H1 (cell line): ENCODE data around the gene GNG8. TPM values are rescaled to one million over a fixed set of nuclear protein-coding genes. Genes with fewer than 3 reads are reported as not detected.

Experiments
- CTCF ChIA-PET: fragments of 300-600 bp; sonication (Branson Sonifier 250); formaldehyde crosslinking; loops from one replicate; lab custom pipeline; 2021; ENCODE audit not compliant: partially characterized antibody; lab: Charles Lee
- POLR2A ChIA-PET: fragments of 300-600 bp; sonication (Branson Sonifier 250); formaldehyde crosslinking; loops from one replicate; lab custom pipeline; 2021; ENCODE audit warnings: inconsistent platforms; ENCODE audit not compliant: partially characterized antibody; lab: Charles Lee
- DNase-seq, 2 experiments: peaks; one replicate each; pipeline versions ENCODE4 v3.0.0 to v3.0.0-alpha.2; 2010 to 2022; ENCODE audit warnings: low spot score in 2 of 2, low read depth in 1 of 2, mixed read lengths in 1 of 2
- FAIRE-seq: peaks from 2 replicates; lab custom pipeline; 2011; peaks lifted over from hg19 to GRCh38; lab: Jason Lieb, UNC
- H2AFZ ChIP-seq: 2 replicates; pipeline ENCODE4 v1.8.1; 2012; ENCODE audit warnings: low read length, inconsistent platforms
- H2AK5ac ChIP-seq: 2 replicates; pipeline ENCODE4 v1.6.1; 2013; ENCODE audit warnings: low read depth, low read length
- H2BK120ac ChIP-seq: replicated peaks from 2 replicates; pipeline ENCODE3; 2013; ENCODE audit warnings: low read depth, low read length, inconsistent platforms
- H2BK12ac ChIP-seq: 2 replicates; pipeline ENCODE4 v1.6.1; 2013; ENCODE audit warnings: low read depth, low read length
- H2BK15ac ChIP-seq: 2 replicates; pipeline ENCODE4 v1.6.1; 2013; ENCODE audit warnings: low read length
- H2BK20ac ChIP-seq: 2 replicates; pipeline ENCODE4 v1.6.1; 2013; ENCODE audit warnings: low read length
- H2BK5ac ChIP-seq: 2 replicates; pipeline ENCODE4 v1.6.1; 2013; ENCODE audit warnings: low read depth, low read length
- H3K14ac ChIP-seq: 2 replicates; pipeline ENCODE4 v1.6.1; 2013; ENCODE audit warnings: inconsistent platforms; ENCODE audit not compliant: insufficient read length
- H3K18ac ChIP-seq: 2 replicates; pipeline ENCODE4 v1.6.1; 2013; ENCODE audit warnings: low read length; ENCODE audit errors: extremely low read depth
- H3K23ac ChIP-seq: 2 replicates; pipeline ENCODE4 v1.6.1; 2013; ENCODE audit warnings: inconsistent platforms; ENCODE audit not compliant: insufficient read length
- H3K23me2 ChIP-seq: 2 replicates; pipeline ENCODE4 v1.6.1; 2013; ENCODE audit warnings: low read depth, low read length
- H3K27ac ChIP-seq: 2 replicates; pipeline ENCODE4 v1.6.1; 2011; ENCODE audit warnings: low read depth, low read length, inconsistent platforms
- H3K27me3 ChIP-seq, 4 experiments: replicated peaks in 1 of 4; 1 replicate in 1 of 4; 2 replicates in 3 of 4; pipeline versions ENCODE4 v1.6.1 to v1.8.1; 2011 to 2013; ENCODE audit warnings: low read length in 3 of 4, mild to moderate bottlenecking in 3 of 4, inconsistent platforms in 2 of 4, mixed read lengths in 2 of 4, moderate library complexity in 1 of 4; ENCODE audit not compliant: control insufficient read depth in 3 of 4, insufficient read depth in 3 of 4; ENCODE audit errors: extremely low read depth in 1 of 4
- H3K36me3 ChIP-seq, 4 experiments: 2 replicates each; pipeline versions ENCODE4 v1.6.1 to v1.8.1; 2011 to 2013; ENCODE audit warnings: mild to moderate bottlenecking in 4 of 4, low read length in 3 of 4, moderate library complexity in 2 of 4, control low read depth in 1 of 4, inconsistent platforms in 1 of 4; ENCODE audit not compliant: insufficient read depth in 4 of 4, control insufficient read depth in 2 of 4
- H3K4ac ChIP-seq: replicated peaks from 2 replicates; pipeline ENCODE3; 2013; ENCODE audit warnings: low read length, low read depth, mixed read lengths, inconsistent platforms; ENCODE audit not compliant: insufficient read length
- H3K4me1 ChIP-seq, 4 experiments: replicated peaks in 1 of 4; 1 replicate in 1 of 4; 2 replicates in 3 of 4; pipeline versions ENCODE4 v1.6.1 to v1.8.1; 2011 to 2013; ENCODE audit warnings: low read length in 3 of 4, inconsistent platforms in 2 of 4, mixed read lengths in 1 of 4; ENCODE audit not compliant: insufficient read depth in 4 of 4, control insufficient read depth in 3 of 4
- H3K4me2 ChIP-seq, 2 experiments: 2 replicates each; pipeline versions ENCODE4 v1.6.1 to v1.8.1; 2011 to 2013; ENCODE audit warnings: low read depth in 2 of 2, low read length in 2 of 2, control low read depth in 1 of 2, inconsistent platforms in 1 of 2, mild to moderate bottlenecking in 1 of 2; ENCODE audit not compliant: insufficient read depth in 1 of 2
- H3K4me3 ChIP-seq, 4 experiments: fragments of 200-600, 300-600 bp in 1 of 4; sonication (generic), shearing (Covaris generic), sonication (Bioruptor Twin) in 1 of 4; 2 replicates each; pipeline versions ENCODE4 v1.5.1 to v1.8.1; 2011 to 2016; ENCODE audit warnings: low read length in 4 of 4, low read depth in 3 of 4, control low read depth in 2 of 4, inconsistent platforms in 2 of 4, mild to moderate bottlenecking in 2 of 4, mixed read lengths in 1 of 4, moderate library complexity in 1 of 4; ENCODE audit not compliant: insufficient read depth in 2 of 4; ENCODE audit errors: extremely low read depth in 1 of 4
- H3K56ac ChIP-seq: replicated peaks from 2 replicates; pipeline ENCODE3; 2013; ENCODE audit warnings: low read depth, mild to moderate bottlenecking, mixed read lengths, low read length, inconsistent platforms; ENCODE audit not compliant: insufficient read length
- H3K79me1 ChIP-seq: 2 replicates; pipeline ENCODE4 v1.6.1; 2013; ENCODE audit warnings: low read depth, low read length, control low read depth
- H3K79me2 ChIP-seq, 2 experiments: 2 replicates each; pipeline versions ENCODE4 v1.6.1 to v1.8.1; 2012 to 2013; ENCODE audit warnings: low read length in 2 of 2, mild to moderate bottlenecking in 2 of 2, inconsistent platforms in 1 of 2; ENCODE audit not compliant: insufficient read depth in 2 of 2, control insufficient read depth in 1 of 2
- H3K9ac ChIP-seq, 4 experiments: replicated peaks in 1 of 4; 1 replicate in 1 of 4; 2 replicates in 3 of 4; pipeline versions ENCODE4 v1.6.1 to v1.8.1; 2011 to 2013; ENCODE audit warnings: low read depth in 3 of 4, low read length in 3 of 4, control low read depth in 2 of 4, mild to moderate bottlenecking in 2 of 4, moderate library complexity in 2 of 4, inconsistent platforms in 1 of 4; ENCODE audit errors: extremely low read depth in 1 of 4
- H3K9me3 ChIP-seq, 2 experiments: 2 replicates each; pipeline versions ENCODE4 v1.6.1 to v1.8.1; 2012 to 2013; ENCODE audit warnings: mild to moderate bottlenecking in 2 of 2, moderate library complexity in 2 of 2, control low read depth in 1 of 2, inconsistent platforms in 1 of 2, low read depth in 1 of 2, low read length in 1 of 2, mixed read lengths in 1 of 2; ENCODE audit not compliant: insufficient read depth in 2 of 2
- H4K20me1 ChIP-seq, 2 experiments: replicated peaks in 1 of 2; 2 replicates each; pipeline versions ENCODE3 to v1.8.1; 2011 to 2013; ENCODE audit warnings: inconsistent platforms in 2 of 2, low read length in 2 of 2, mild to moderate bottlenecking in 1 of 2; ENCODE audit not compliant: insufficient read depth in 2 of 2, control insufficient read depth in 1 of 2
- H4K5ac ChIP-seq: 2 replicates; pipeline ENCODE4 v1.6.1; 2013; ENCODE audit warnings: low read length, low read depth, mixed read lengths, inconsistent platforms; ENCODE audit not compliant: insufficient read length
- H4K8ac ChIP-seq: 2 replicates; pipeline ENCODE4 v1.8.0; 2013; ENCODE audit warnings: mild to moderate bottlenecking, moderate library complexity, low read length, inconsistent platforms; ENCODE audit not compliant: insufficient read depth; ENCODE audit errors: extremely low read depth
- H4K91ac ChIP-seq: replicated peaks from 2 replicates; pipeline ENCODE3; 2013; ENCODE audit warnings: low read length, mixed read lengths, inconsistent platforms; ENCODE audit not compliant: insufficient read length
- CTBP2 ChIP-seq: IDR thresholded peaks from 2 replicates; pipeline ENCODE4 v1.7.0; 2011; ENCODE audit warnings: borderline replicate concordance, mild to moderate bottlenecking, moderate library complexity, mixed read lengths, low read length; ENCODE audit not compliant: insufficient read depth, insufficient read length
- EZH2 ChIP-seq: fragments of 200-600 bp; sonication (generic); IDR thresholded peaks from 2 replicates; pipeline ENCODE4 v1.7.1; 2012; ENCODE audit warnings: low read depth, mild to moderate bottlenecking, moderate library complexity, low read length, inconsistent platforms; ENCODE audit not compliant: severe bottlenecking
- HDAC2 ChIP-seq, 2 experiments: fragments of 300-600 bp in 1 of 2; sonication (generic) in 1 of 2; IDR thresholded peaks; 2 replicates each; pipeline ENCODE4 v1.6.1; 2011 to 2012; ENCODE audit warnings: low read depth in 2 of 2, low read length in 2 of 2, mild to moderate bottlenecking in 2 of 2, moderate library complexity in 2 of 2, borderline replicate concordance in 1 of 2, inconsistent platforms in 1 of 2
- KDM4A ChIP-seq: IDR thresholded peaks from one replicate; pipeline ENCODE4 v1.7.1; 2012; ENCODE audit warnings: low read depth, mild to moderate bottlenecking, moderate library complexity, low read length, inconsistent platforms; ENCODE audit not compliant: severe bottlenecking
- PHF8 ChIP-seq: fragments of 200-600 bp; sonication (generic); conservative IDR thresholded peaks from 2 replicates; pipeline ENCODE4 v1.7.1; 2012; ENCODE audit warnings: low read depth, mild to moderate bottlenecking, inconsistent platforms, low read length, moderate library complexity
- RBBP5 ChIP-seq: IDR thresholded peaks from 2 replicates; pipeline ENCODE4 v1.7.1; 2012; ENCODE audit warnings: low read depth, mild to moderate bottlenecking, inconsistent platforms, low read length, moderate library complexity, borderline replicate concordance
- SAP30 ChIP-seq: fragments of 300-600 bp; sonication (generic); IDR thresholded peaks from 2 replicates; pipeline ENCODE4 v1.7.1; 2012; ENCODE audit warnings: low read length, moderate library complexity, mild to moderate bottlenecking, inconsistent platforms; ENCODE audit not compliant: insufficient read depth, insufficient replicate concordance
- SP2 ChIP-seq: IDR thresholded peaks from 2 replicates; pipeline ENCODE4 v1.6.1; 2012; ENCODE audit warnings: mild to moderate bottlenecking, low read length, inconsistent platforms
- SUZ12 ChIP-seq: fragments of 200-600 bp; sonication (generic); IDR thresholded peaks from 2 replicates; pipeline ENCODE4 v1.6.1; 2012; ENCODE audit warnings: mild to moderate bottlenecking, inconsistent platforms, low read length, moderate library complexity, mixed read lengths
- WGBS, 2 experiments: shearing (Covaris generic) in 1 of 2; methylation state at CpG; one replicate each; pipeline versions ENCODE4 v1.1.6 to v1.1.7; 2013 to 2015; ENCODE audit warnings: low lambda C conversion rate in 2 of 2, mixed read lengths in 2 of 2, inconsistent platforms in 1 of 2, low coverage in 1 of 2, missing lambda C conversion rate in 1 of 2; ENCODE audit not compliant: insufficient replicate concordance in 2 of 2, insufficient coverage in 1 of 2, insufficient read length in 1 of 2; ENCODE audit errors: extremely low coverage in 1 of 2, missing lambda C conversion rate in 1 of 2; 5-methylcytosine and 5-hydroxymethylcytosine counted together
- polyA plus RNA-seq, 7 experiments: library from polyadenylated mRNA; depleted of rRNA in 3 of 7; stranded (reverse) in 5 of 7; unstranded in 2 of 7; fragments of >200 nt in 5 of 7; fragments of 200-250 nt in 2 of 7; gene quantifications; 1 replicate in 5 of 7; 2 replicates in 1 of 7; 4 replicates in 1 of 7; pipeline versions ENCODE4 v1.2.1 to v1.2.3, GENCODE V29; 2011 to 2013; ENCODE audit warnings: missing spikeins in 2 of 7, mixed read lengths in 2 of 7
- total RNA-seq: library from RNA; stranded (reverse); fragmentation: NEBNext Ultra II Directional; extraction: Animal tissue kit (Norgen Biotek cat#: 25700); gene quantifications from 2 replicates; pipeline ENCODE4 v1.2.1, GENCODE V29; 2021

GNG8 gene
- total and polyA plus RNA-seq, 2 of the 8 experiments (the other 6 are each of a cell fraction or from before 2014, with no cell fraction given): not detected

DNA sequence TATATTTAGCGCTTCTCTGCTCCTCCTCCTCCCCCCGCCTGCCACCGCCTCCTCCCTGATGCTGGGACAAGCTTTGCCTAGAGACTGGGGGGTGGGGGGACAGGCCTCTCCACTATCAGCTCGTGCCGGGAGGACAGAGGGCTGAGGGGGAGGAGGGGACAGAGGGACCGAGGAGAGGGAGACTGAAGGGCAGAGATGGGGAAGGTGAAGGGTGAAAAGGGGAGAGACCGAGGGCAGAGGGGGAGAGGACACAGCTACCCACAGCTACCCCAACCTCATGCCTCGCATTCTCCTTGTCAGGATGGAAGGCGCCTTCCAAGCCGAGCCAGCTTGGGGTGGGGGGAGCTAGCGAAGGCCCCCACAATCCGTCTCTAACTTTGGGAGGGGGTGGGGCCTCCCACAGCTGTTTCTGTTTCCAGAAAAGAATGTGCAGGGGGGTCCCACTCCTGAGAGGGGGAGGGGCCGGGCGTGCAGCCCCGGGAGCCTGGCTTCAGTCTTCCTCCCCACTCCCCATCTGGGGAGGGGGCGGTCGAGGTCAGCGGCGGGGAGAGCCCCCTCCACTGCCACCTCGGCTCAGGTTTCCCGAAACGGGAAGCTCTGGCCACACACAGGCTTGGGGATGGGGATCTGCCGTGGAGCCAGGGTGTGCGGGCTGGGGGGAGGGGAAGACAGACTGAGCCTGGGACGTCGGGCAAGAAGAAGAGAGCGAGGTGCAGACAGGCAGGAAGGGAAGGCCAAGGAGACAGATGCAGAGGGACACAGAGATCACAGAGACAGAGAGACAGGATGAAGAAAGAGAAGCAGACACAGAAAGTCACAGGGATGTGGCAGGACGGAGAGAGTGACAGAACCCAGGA is 23.4 kb upstream of the GNG8 start:
- CTCF ChIA-PET: interaction anchor here (0.5 to 18.2 kb wide), 10 partner anchors 11 to 1045 kb away, joined by 3 to 341 read pairs (median 4); no protein-coding TSS in a partner anchor
- peak; percentile 9 for TF ChIP-seq EZH2
- 0 out of 2 replicates have a peak, but pooled peaks have one; percentile 9 for TF ChIP-seq SUZ12
- TF ChIP-seq CTBP2: peak; percentile 48
- TF ChIP-seq RBBP5: peak; percentile 71
- no peak for TF ChIP-seq HDAC2 (IDR thresholded peaks at IDR 0.05; ENCODE audit: borderline replicate concordance in 1 of 2, low read depth in 2 of 2, low read length in 2 of 2)
- no peak for TF ChIP-seq KDM4A
- TF ChIP-seq SP2: no peak
- 0 out of 2 replicates have a peak, but pooled peaks have one; percentile 4 for TF ChIP-seq PHF8
- TF ChIP-seq SAP30: peak; percentile 3

More for the DNA sequence above, 23.4 kb upstream of the GNG8 start:
- Histone ChIP-seq H3K23me2 (peaks cover 12% of the 10 kb centered on the region; the same call in 1 of the 2 replicates), H2BK5ac (no peak overlapping the region), H3K4me3 (peak overlapping the region; percentile 47 to 71 (median 54)), H4K91ac (no peak overlapping the region), H2BK120ac (no peak overlapping the region), H3K23ac (no peak overlapping the region), H3K56ac (no peak overlapping the region), H4K20me1 (peaks cover 0 to 2% of the 10 kb centered on the region in 2 experiments), H3K14ac (no peak overlapping the region), H4K8ac (no peak overlapping the region), H3K9ac (no peak overlapping the region), H3K36me3 (no peaks in the 10 kb centered on the region), H3K9me3 (no peaks in the 10 kb centered on the region), H2BK15ac (0 out of 2 replicates have a peak overlapping the region, but pooled peaks have one; percentile 53), H3K18ac (peak overlapping the region; percentile 5; the same call in 1 of the 2 replicates), H3K4me2 (peak overlapping the region; percentile 87 to 98), H3K4me1 (peaks cover 4 to 22% (median 13%) of the 10 kb centered on the region in 4 experiments), H3K27ac (no peak overlapping the region), H3K79me2 (no peaks in the 10 kb centered on the region), H2AFZ (no peak overlapping the region), H2AK5ac (no peak overlapping the region), H3K4ac (no peak overlapping the region), H3K79me1 (no peaks in the 10 kb centered on the region), H2BK20ac (no peak overlapping the region), H4K5ac (no peak overlapping the region), H3K27me3 (peaks cover 0 to 17% (median 11%) of the 10 kb centered on the region in 4 experiments; a peak in 4 of 7 replicates), H2BK12ac (peak overlapping the region; percentile 62; the same call in 1 of the 2 replicates)
- WGBS, 2 experiments: 5% methylated on average over 6 of the region's 28 CpGs; no CpG with 5 or more reads in 1 of the 2 experiments
- POLR2A ChIA-PET: interaction anchor here (0.6 to 1.9 kb wide), 12 partner anchors 9 to 129 kb away, joined by 3 to 7 read pairs (median 3); partner anchors contain the start of genes PTGIR and SLC1A5
- FAIRE-seq (no peak), DNase-seq (peak in 1 of 2 experiments; percentile 71)
